ENCODE measurements around the gene ANKRD40.

Gene ANKRD40

DNA sequence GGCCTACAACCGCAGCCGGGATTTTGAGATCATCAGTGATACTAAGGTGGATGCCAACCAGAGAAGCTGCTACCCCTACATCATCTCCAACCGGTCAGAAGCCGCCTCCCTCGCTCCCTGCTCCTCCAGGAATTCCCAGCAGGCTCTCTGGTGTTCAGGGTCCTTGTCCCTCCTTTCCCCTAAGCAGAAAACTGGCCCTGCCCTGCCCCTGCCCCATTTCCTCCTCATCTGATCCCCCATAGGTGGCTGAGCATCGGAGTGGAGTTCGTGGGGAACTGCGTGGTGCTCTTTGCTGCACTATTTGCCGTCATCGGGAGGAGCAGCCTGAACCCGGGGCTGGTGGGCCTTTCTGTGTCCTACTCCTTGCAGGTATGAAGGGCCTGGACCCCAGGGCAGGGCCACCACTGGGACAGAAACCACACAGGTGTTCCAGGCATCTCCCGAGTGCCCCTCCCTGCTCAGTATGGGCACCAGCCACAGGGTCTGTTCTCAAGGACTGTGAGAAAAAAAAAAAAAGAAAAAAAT lies 29.8 kb downstream of the ANKRD40 start:
- TF ChIP-seq, protein P1, sequence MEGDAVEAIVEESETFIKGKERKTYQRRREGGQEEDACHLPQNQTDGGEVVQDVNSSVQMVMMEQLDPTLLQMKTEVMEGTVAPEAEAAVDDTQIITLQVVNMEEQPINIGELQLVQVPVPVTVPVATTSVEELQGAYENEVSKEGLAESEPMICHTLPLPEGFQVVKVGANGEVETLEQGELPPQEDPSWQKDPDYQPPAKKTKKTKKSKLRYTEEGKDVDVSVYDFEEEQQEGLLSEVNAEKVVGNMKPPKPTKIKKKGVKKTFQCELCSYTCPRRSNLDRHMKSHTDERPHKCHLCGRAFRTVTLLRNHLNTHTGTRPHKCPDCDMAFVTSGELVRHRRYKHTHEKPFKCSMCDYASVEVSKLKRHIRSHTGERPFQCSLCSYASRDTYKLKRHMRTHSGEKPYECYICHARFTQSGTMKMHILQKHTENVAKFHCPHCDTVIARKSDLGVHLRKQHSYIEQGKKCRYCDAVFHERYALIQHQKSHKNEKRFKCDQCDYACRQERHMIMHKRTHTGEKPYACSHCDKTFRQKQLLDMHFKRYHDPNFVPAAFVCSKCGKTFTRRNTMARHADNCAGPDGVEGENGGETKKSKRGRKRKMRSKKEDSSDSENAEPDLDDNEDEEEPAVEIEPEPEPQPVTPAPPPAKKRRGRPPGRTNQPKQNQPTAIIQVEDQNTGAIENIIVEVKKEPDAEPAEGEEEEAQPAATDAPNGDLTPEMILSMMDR (IDR thresholded peaks at IDR 0.05; ENCODE audit: unreplicated experiment in 3 of 3) = no peak
- Mint-ChIP-seq H3K4me3 (no peak overlapping the region), H3K36me3 (ENCODE audit: low read depth) (no peaks in the 10 kb centered on the region), H3K9me3 (no peaks in the 10 kb centered on the region), H3K27me3 (ENCODE audit: low read depth) (peaks cover 13% of the 10 kb centered on the region), H3K27ac (no peak overlapping the region), H3K4me1 (peaks cover 16% of the 10 kb centered on the region)

DNA sequence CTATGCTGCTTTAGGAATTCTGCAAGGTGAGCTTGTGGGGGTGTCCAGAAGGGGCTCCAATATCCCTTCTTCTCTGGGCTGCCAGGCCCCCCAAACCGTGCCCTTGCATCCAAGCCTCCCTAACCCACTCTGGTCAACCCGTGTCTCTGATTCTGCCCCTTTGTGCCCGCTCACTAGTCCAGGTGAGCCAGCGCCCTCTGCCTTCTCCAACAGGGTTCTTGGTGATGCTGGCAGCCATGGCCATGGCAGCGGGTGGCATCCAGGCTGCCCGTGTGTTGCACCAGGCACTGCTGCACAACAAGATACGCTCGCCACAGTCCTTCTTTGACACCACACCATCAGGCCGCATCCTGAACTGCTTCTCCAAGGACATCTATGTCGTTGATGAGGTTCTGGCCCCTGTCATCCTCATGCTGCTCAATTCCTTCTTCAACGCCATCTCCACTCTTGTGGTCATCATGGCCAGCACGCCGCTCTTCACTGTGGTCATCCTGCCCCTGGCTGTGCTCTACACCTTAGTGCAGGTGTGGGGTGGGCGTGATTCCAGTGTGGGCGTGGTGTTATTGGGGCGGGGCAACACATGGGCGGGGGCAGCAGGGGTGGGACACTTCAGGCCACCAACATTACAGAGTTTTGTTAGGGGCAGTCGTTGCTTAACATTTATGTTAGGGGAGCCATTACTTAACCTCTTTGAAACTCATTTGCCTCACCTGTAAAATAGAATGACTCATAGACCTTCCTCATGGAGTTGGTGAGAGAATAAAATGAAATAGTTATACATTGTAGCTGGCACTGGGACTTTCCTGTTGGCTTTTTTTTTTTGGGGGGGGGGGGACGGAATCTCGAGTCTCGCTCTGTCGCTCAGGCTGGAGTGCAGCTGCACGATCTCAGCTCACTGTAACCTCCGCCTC lies 31.4 kb downstream of the ANKRD40 start:
- TF ChIP-seq, protein P1 (IDR thresholded peaks at IDR 0.05; ENCODE audit: unreplicated experiment in 3 of 3) = no peak
- no peak overlapping the region for H3K4me3 Mint-ChIP-seq

DNA sequence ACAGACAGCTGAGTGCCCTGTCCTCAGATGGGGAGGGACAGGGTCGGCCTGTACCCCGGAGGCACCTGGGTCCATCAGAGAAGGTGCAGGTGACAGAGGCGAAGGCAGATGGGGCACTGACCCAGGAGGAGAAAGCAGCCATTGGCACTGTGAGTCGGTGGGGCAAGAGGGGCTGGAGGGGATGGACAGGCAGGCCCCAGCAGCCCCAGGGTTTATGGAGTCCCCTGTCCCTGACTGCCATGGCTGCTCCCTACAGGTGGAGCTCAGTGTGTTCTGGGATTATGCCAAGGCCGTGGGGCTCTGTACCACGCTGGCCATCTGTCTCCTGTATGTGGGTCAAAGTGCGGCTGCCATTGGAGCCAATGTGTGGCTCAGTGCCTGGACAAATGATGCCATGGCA lies 32.1 kb downstream of the ANKRD40 start:
- no peak overlapping the region for H3K4me3 Mint-ChIP-seq
- H3K27ac Mint-ChIP-seq = no peak overlapping the region
- H3K27me3 Mint-ChIP-seq (ENCODE audit: low read depth) = peaks cover 11% of the 10 kb centered on the region
- TF ChIP-seq, protein P1 (IDR thresholded peaks at IDR 0.05; ENCODE audit: unreplicated experiment in 3 of 3) = no peak
- no peaks in the 10 kb centered on the region for H3K4me1 Mint-ChIP-seq
- H3K9me3 Mint-ChIP-seq = no peaks in the 10 kb centered on the region
- H3K36me3 Mint-ChIP-seq (ENCODE audit: low read depth) = no peaks in the 10 kb centered on the region

More for the DNA sequence above, 31.4 kb downstream of the ANKRD40 start:
- Mint-ChIP-seq H3K9me3 (no peaks in the 10 kb centered on the region), H3K27ac (no peak overlapping the region), H3K27me3 (ENCODE audit: low read depth) (peaks cover 11% of the 10 kb centered on the region), H3K36me3 (ENCODE audit: low read depth) (no peaks in the 10 kb centered on the region), H3K4me1 (peaks cover 4% of the 10 kb centered on the region)

DNA sequence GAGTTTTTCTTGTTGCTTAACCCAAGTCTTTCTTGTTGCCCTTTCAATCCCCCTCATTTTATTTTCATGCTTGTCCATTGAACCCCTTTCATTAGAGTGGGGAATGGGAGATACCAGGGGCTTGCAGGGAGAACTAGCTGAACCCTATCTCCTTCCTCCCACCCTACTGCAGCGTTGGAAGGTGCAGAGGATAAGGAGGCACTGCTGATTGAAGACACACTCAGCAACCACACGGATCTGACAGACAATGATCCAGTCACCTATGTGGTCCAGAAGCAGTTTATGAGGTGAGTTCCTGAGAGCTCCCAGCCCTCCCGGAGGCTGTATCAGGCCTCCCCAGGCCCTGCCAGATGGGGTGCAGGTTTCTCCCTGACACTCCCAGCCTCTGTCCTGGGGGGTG lies 32.5 kb downstream of the ANKRD40 start:
- peaks cover 11% of the 10 kb centered on the region for H3K27me3 Mint-ChIP-seq (ENCODE audit: low read depth)
- no peak overlapping the region for H3K27ac Mint-ChIP-seq
- H3K9me3 Mint-ChIP-seq = no peaks in the 10 kb centered on the region
- H3K4me3 Mint-ChIP-seq = no peak overlapping the region
- no peaks in the 10 kb centered on the region for H3K4me1 Mint-ChIP-seq
- TF ChIP-seq, protein P1 (IDR thresholded peaks at IDR 0.05; ENCODE audit: unreplicated experiment in 3 of 3) = no peak
- H3K36me3 Mint-ChIP-seq (ENCODE audit: low read depth) = no peaks in the 10 kb centered on the region

DNA sequence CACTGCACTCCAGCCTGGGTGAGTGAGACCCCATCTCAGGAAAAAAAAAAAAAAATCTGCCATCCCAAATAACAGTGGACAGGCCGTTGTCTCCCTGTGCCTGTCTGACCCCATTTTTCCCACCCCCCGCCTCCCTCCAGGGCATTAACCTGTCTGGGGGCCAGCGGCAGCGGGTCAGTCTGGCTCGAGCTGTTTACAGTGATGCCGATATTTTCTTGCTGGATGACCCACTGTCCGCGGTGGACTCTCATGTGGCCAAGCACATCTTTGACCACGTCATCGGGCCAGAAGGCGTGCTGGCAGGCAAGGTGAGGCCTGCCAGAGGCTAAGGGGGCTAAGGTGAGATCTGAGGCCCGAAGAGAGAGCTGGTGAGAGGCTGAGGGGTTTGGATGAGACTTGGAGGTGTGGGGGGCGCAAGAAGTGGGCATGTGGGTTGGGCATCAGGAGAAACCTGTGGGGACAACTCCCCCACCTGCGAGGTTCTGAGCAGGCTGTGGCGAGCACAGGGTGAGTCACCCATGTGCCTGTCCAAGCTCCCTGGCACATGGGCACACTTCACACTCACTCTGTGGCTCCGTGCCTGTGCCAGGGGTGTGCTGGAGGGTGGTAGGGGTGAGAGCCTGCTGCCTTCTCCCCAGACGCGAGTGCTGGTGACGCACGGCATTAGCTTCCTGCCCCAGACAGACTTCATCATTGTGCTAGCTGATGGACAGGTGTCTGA lies 34.7 kb downstream of the ANKRD40 start:
- Mint-ChIP-seq H3K36me3 (ENCODE audit: low read depth) (no peaks in the 10 kb centered on the region), H3K9me3 (no peaks in the 10 kb centered on the region), H3K4me1 (no peaks in the 10 kb centered on the region), H3K4me3 (no peak overlapping the region), H3K27ac (no peak overlapping the region), H3K27me3 (ENCODE audit: low read depth) (peaks cover 11% of the 10 kb centered on the region)
- TF ChIP-seq, protein P1 (IDR thresholded peaks at IDR 0.05; ENCODE audit: unreplicated experiment in 3 of 3) = no peak
